ENCODE measurements around the gene IRX2. TPM values are rescaled to one million over a fixed set of nuclear protein-coding genes. Genes with fewer than 3 reads are reported as not detected.
A peak's percentile ranks its signal among the peaks of the same experiment; 100 is the strongest.

The IRX2 gene
- polyA plus RNA-seq, 5 donors: 49.9 to 70.7 (median 69.5) TPM

DNA sequence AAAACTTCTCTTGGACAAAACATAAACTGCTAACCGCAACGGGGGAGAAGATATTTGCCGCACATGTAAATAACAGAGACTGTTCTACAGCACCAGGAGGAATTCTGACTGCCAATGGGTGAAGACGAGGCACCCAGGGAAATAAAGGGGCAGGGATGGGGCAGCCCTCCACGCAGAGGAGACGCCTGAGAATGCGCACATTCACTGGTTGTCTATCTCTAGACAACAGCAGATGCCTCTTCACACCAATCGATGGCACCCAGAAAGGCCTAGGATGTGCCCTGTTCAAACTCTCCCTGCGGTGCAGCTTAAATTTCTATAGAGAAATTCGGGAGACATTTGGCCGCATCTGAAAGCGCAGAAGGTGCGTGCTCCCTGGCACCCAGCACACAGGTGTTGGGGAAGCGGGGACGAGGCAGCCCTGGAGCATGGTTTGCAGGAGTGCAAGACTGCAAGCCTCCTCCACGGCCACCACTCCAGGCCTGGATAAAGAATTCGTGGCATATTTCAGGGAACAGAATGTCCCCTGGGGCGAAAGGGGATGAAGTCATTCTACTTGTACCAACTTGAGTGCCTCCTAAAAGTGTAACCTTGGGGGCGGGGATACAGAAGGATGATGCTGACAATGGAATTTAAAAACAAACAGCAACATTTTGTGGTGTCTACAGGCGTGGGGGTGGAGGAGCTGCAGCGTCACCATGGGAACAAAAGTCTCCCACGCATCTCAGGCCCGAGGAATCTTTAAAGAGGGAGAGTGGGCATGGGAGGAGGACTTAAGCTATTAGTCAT, 6.3 kb upstream of the IRX2 start:
- DNase-seq: no peak

DNA sequence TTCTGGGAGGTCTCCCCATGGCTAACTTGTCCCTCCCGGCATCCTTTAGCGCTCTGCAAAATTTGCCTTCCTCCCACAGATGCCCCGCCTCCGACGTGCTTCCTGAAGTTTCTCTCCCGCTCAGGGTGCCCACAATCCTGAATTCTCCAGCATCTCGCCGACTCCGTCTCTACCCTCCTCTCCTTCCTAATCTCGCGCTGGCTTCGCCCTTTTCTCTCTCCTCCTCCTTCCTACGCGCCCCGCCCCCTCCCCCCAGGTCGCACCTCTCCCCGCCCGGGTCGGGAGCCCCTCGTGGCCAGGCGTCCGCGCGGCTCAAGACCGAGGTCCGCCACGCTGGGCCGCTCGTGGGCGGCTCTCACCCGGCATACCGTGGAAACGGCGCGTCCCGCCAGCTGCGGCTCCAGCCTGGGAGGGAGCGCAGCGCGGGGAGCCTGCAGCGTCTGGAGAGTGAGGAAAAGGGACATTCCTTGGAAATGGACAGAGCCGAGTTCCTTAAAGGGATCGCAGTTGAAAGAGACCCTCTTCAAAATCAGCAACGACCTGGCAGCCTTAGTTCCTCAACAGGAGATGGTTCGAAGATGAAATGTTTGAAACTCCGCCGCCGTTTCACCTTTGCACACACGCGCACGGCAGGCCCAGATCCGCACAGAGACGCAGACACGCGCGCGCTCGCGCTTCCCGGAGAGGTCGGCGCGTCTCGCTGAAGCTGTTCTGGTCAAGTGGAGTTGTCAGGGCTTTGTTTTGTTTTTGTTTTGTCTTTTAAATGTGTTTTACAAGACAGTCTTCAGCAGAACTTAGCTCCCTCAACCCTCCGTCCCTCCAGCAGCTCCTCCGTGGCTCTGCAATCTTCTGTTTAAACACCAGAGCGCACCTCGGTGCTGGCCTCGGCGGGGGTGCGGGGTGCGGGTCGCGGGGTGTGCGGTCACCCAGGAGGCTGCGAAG, 5.0 kb upstream of the IRX2 start:
- DNase-seq: peak in 1 of 2 donors; percentile 38

DNA sequence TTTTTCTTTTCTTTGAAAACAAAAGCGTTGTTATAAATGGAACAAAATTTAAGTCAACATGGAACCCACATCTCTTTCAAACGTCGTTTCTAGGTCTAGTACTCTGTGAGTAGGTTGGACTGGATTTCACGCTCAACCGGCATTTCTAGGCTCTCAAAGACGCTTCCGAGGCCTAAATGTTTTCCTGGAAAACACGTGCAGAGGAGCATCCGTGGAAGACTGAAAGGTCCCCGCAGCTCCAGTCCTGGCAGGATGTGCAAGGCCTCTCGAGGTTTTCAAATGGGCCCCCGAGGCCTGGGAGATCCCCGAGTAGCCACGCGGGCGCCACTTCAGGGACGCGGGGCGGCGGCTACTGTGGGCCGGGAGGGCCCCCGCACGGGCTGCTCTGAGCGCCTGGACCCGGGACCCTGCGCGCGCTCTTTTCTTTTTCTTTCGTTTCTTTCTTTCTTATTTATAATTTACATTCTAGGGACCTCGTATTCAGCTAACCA, 4.2 kb upstream of the IRX2 start:
- peak; percentile 24 to 27 for DNase-seq

DNA sequence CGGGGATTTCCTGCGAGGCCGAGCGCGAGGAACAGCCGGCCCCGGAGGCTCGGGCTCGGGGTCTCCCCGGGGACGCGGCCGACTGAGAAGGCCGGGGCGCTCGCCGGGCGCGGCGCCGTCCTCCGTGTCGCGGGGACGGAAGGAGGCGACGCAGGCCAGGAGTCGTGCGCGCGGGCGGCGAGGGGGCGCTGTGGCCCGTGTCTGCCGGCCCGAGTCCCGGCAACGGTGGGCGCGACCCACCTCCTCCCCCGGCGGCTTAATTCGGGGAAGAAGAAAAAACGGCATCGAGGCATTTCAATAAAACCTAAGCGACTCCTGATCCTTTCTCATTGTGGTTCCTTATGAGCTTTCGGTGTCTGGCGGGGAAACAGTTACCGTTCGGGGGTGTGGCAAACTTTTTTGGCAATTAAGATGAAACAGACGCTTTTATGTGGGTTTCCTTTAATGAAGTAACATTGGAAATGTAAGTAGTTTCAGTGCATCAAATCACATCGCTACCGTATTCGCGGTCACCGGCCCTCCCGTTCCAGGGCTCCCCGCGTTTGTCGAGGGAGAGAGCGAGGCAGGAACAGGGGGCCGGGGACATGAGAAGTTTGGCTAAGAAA, 3.7 kb upstream of the IRX2 start:
- peak; percentile 25 to 36 for DNase-seq

DNA sequence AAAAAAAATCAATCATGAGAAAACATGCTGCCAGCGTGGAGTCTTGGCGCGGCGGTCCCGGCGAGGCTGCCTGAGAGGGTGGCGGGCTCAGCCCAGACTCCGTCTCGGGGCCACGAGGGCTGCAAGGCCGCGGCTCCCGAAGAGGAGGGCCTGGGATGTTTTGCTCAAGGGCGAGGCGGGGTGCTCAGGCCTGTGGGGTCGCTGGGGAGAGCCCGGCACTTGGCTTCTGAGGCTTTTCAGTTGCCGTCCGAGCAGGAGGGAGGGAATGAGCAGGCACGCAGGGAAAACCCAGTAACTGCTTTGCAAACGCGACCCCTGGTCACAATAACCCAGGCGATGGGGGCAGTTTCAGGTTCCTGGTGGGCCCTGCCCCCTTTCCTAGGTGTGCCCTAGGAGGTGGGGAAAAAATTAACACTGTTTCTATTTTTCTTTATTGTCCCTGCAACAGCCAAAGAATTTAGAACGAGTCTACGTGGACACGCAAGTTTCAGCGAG, 3.2 kb upstream of the IRX2 start:
- DNase-seq: peak; percentile 10 to 19

DNA sequence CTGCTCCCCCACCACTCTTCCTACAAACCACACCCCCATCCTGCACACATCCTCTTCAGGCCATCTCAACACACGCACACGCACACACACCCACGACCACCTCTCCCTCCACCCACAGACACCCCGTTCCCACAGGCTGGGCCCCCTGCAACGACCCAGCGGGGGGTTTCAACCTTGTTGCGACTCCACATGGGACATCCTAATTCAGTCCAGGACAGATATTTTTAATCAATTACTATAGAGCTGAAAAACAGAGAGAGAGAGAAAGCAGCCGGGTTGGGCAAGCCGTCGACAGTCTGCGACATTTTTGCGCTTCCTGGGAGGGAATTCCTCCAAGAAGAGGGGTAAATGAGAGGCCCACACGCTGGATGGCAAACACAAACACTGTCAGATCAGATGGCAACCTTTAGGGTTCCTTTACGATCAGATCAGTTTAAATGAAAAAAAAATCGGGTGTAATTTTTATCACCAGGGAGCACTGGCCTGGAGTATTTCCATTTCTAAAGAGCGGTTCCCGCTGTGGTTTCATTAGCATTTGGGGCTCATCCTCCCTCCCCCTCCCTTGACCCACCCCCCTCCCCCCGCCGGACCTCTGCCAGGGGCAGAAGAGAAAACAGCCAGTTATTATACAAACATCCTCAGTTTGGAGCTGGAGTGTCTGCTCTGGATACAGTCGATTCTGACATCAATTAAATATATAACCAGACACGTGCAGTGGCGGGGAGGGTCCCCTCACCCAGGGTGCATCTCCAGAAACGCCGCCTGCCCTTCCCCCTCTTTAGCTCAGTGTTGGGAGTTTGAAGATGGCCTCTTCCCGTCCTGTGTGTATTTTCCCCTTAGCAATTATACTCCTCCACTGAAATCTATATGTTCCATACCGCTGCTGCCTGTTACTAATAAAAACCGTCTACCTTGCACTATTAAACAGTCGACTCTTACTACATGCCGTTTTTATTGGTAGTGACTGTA, 2.3 kb upstream of the IRX2 start:
- DNase-seq: peak in 1 of 2 donors; percentile 6

DNA sequence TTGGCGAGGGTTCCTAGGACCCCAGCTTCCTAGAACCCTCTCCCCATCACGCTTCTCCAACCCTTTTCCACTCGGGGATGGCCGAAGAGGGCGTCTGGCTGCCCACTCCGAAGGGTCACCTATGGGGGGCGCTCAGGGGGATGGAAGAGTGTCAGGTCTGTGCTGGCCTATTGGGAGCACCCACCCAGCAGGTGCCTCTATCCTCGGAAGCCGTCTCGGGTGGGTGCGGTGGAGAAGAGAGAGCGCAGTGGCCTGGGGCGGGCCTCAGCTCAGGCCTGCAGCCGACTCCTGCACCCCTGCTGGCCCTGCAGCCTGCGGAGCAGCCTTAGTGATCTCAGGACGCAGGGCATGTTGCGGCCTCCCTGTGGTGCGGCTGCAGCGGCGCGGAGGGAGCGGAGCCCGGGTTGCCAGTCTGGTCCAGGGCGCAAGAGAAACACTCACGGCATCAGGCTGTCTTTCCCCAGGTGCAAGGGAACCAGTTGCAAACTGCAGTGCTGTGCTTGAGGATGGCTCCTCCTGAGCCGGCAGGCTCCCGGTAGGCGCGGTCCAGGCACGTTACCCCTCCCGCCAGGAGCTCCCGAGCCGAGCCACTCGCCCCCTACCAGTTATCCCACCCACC, 1.5 kb upstream of the IRX2 start:
- DNase-seq: peak in 1 of 2 donors; percentile 2

DNA sequence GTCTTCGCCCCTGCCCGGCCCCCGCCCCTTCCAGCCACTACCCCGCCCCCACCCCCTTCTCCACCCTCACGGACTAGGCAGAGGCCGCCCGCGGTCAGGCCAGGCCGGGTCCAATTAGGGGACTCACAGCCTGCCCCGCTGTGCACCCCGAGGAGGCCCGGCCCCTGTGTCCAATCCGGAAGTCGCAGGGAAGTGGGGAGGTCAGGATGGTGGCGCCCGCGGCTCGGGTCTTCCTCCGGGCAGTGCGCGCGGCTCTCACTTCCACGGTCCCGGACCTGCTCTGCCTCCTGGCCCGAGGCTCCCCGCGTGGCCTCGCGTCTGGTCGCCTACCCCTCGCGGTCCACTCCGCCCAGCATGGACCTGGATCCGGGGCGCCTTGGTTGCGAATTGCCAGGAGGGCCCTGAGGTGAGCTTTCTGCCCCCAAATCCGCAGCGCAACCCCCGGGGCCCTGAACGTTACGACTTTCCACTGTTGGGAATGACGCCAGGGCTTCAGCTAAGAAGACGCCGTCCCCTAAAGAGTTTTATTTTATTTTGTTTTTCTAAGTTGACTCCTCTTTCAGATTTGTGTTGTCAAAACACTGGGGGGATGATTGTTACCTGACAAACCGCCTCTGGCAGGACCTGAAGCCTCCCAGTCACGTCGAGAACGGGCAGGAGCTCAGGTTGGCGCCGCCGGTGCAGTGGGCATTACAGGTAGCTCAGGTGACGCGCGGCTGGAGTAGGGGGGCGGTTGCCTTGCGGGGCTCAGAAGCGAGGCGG, 763 bp upstream of the IRX2 start:
- peak; percentile 16 to 35 for DNase-seq

DNA sequence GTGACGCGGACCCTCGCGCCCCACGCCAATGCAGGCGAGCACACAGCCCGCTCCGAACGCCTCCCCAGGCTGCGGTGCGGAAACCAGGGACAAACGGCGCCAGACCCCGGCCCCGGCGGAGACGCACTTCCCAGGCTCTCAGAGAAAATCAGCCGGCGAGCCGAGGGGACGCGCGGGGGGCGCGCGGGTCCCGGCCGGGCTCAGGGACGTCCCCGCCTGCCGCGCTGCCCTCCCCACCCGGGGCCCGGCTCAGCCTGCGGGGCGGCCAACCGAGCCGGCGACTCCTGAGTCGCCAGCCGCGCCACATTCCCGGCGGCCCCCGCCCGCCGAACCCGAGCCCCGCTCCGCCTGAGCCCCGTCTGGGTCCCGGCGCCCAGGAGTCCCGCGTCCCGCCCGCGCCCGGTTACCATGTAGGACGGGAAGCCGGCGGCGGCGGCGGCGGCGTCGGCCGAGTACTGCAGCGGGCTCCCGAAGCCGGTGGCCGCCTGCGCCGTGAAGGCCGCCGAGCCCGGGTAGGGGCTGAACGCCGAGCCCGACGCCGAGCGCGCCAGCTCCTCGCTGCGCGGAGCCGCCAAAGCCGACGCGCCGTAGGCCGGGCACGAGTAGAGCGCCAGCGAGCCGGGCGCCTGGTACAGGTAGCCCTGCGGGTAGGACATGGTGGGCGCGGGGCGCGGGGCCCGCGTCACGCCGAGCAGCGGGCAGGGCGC, 566 bp downstream of the IRX2 start:
- peak in 1 of 2 donors; percentile 14 for DNase-seq

DNA sequence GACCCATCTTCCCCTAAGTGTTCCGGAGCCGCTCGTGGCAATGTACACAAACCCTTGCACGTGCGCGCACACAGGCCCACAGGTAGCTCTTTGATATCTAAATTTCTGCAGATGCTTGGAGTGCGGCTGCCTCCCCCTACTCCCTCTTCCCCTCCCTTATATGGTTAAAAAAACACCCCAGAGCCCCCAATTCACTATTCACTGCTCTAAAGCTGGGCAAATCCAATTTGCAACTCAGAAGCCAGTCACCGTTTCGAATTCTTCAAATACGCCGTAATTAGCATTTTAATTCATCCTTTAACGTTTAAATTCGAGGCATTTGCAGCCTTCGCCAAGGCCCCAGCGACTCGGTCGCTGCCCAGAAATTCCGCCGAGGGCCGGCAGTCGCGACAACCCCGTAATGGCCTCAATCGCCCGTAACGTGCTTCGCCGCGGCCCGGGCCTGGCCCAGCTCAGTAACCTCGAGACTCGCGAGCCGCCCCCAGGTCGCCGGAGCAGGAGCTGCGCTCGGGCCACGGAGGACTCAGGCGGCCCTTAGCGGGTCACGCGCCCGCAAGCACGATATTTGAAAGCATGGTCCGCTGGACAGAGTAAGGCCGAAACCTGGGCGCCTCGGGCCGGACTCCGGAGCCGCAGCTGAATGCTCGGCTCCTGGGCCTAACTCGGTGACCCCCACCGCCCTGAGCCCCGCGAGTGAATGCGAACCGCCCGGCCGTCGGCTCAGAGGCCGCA, 1.3 kb downstream of the IRX2 start:
- DNase-seq: peak; percentile 18 to 25

DNA sequence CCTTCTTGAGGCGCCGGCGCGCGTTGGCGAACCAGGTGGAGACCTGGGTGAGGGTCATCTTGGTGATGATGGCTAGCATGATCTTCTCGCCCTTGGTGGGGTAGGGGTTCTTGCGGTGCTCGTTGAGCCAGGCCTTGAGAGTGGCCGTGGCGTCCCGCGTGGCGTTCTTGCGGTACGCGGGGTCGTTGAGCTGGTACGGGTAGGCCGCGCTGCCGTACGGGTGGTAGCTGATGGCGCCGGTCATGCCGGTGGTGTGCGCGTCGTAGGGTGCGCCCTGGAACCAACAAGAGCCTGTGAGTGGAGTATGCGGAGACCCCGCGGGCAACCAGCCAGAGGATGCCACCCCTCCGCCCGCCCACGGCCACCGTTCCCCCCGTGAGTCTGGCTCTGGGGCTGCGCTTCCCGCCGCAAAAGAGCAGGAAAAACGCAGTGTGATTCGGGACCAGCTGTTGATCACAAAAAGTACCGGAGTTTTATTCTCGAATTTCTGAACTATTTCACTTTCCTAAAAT, 1.9 kb downstream of the IRX2 start:
- peak in 1 of 2 donors; percentile 14 for DNase-seq

DNA sequence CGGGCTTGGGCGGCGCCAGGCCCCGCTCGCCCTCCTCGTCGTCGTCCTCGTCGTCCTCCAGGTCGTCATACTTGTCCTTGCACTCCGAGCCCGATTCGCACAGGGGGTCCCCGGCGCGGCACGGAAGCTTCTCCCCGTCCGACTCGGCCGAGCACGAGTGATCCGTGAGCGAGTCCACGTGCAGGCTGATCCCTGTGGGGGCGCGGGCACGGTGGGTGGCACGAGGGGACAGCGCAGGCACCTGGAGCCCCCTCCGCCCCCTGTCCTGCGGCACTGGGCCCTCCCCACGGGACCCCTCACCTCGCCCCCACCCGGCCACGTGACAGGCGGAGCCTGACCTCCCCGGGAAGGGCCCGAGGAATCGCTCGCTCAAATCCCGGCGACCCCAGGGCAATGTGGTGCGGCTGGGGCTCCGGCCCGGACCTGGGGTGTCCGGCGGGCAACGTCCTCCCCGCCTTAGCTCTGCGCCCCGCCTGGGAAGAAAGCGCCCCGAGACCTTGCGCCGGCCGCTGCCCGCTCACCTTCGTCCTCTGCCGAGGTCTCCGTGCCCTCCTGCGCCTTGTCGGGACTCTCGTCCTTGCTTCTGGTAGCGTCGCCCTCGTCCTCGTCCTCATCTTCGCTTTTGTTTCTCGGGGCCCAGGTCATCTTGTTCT, 2.5 kb downstream of the IRX2 start:
- DNase-seq: peak in 1 of 2 donors; percentile 15

DNA sequence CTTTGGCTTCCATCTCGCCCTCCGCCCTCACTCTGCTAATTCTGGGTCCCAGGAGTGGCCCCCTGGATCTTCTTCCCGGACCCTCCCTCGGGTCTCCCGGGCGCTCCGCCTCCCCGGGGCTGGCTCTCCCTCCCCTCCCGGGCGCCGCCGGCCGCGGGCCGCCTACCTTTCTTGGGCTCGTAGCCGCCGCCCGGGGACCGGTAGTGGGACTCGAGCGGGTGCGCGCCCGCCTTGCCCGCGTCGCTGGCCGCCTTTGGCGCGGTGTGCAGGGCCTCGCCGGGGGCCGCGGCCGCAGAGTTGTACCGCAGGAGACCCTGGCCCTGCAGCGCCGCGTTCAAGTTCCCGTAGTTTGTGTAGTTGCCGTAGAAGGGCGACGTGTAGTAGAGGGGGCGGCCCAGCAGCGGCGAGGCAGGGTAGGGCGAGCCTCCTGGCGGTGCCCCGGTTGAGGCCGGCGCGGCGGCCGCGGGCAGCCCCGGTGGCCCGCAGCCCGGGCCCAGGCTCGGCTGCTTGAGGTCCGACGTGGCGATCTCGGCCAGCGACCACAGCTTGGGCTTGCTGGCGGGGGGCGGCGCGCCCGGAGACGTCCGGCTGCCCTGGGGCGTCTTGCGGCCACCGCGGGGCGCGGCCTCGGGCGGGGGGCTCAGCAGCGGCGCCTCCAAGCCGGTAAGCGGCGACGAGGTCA, 3.2 kb downstream of the IRX2 start:
- DNase-seq: no peak

DNA sequence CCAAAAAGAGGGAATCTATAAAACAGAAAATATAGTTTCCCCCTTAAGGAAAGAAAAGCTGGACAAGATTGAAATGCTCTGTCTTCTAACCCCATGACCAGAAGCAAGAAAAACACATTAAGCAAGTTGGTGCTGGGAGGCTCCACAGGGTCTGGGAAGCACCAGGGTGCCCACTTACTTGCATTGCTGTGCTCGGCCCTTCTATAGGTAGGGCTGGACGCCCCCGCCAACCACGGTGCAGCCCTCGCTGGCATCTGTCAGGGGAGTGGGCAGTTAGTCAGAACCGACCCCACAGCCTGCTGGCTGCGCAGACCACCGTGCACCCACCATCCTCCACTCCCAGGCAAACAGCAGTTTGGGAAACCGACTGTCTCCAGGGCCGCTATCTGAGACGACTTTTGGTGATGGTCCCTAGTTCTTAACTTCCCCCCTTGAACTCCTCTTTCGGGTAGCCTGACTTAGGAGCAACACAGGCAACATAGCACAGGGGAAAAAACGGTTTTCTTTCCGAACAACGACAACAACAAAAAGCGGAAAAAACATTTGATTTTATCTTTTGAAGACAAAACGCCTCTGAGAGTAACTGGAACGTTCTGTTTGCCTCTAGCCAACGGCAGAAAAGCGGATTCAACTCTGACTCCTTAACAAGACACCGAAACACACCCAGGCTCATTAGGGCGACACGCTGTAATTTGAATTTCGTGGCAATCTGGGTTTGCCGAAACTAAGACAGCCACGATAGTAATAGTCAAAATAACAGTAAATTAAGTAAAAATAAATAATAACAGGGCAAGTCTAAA, 3.9 kb downstream of the IRX2 start:
- peak in 1 of 2 donors; percentile 24 for DNase-seq

DNA sequence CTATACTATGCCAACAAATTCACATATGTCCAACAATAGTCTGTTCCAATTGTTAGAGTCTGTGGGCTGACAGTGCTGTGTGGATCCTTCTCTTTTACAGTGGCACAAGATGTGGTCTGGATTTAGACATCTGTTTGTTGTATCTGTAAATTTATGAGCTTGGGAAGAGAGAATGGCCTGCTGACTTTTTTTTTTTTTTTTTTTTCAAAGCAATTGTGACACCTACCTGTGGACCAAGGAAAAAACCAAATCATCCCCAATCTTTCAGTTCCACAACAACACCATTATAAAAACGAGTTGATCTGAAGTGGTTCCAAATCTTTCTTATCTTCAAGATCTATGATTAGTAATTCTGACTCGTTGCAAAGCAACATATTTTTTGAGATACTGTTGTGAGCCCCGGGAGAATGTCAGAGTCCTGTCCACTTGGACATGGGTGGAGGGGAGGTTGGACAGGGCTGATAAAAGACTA, 4.9 kb downstream of the IRX2 start:
- peak in 1 of 2 donors; percentile 16 for DNase-seq

DNA sequence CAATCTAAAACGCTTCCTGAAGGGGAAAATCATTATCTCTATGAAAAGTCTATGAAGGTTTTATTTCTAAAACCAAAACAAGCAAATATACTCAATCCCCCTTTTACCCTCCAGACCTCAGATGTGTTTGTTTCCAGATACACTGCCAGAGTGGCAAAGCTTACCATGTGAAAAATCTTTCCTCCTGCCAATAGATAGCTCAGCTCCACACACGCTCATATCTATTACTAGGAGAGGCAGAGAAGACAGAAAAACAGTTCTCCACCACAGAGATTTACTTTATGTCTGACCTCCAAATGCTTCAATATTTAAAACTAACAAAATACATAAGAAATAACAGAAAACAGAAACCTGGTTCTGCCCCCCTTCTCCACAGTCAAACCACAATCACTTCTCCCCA, 7.0 kb downstream of the IRX2 start:
- no peak for DNase-seq
